ENCODE results near the gene CD300LG. TPM values are rescaled to one million over a fixed set of nuclear protein-coding genes. Genes with fewer than 3 reads are reported as not detected.
A peak's percentile ranks its signal among the peaks of the same experiment; 100 is the strongest.
"Not testable (repeated sequence)": the region's sequence is repeated elsewhere in the genome, so short reads cannot be mapped to it uniquely, and the experiment has no call there.

Gene CD300LG
- total RNA-seq, 1 experiment from 2014 or later, result not detected

GRCh38 chr17:43861960-43862359 lies 15.0 kb downstream of the CD300LG start:
- Mint-ChIP-seq H3K4me3 (ENCODE audit: unreplicated experiment) (no peak overlapping the region), H3K36me3 (ENCODE audit: insufficient read depth, unreplicated experiment) (no peaks in the 10 kb centered on the region), H3K4me1 (ENCODE audit: low read depth, unreplicated experiment) (no peaks in the 10 kb centered on the region), H3K9me3 (ENCODE audit: unreplicated experiment) (no peaks in the 10 kb centered on the region), H3K27ac (ENCODE audit: unreplicated experiment) (no peak overlapping the region), H3K27me3 (ENCODE audit: insufficient read depth, unreplicated experiment) (no peaks in the 10 kb centered on the region)
- intact Hi-C loops (cut with micrococcal nuclease; ENCODE audit: unreplicated experiment), result no loop called here
- H3K36me3 ChIP-seq (ENCODE audit: control insufficient read depth, insufficient read depth, low read length), result no peaks in the 10 kb centered on the region
- ChIA-PET POLR2A (no interaction called here), CTCF (no interaction called here)
- peaks cover 7% of the 10 kb centered on the region; the same call in 1 of the 2 replicates for H3K9me3 ChIP-seq
- no peaks in the 10 kb centered on the region; the same call in 1 of the 2 replicates for H3K27me3 ChIP-seq (replicated peaks; ENCODE audit: control insufficient read depth, insufficient read depth, low read length)
- DNase-seq, result peak in 1 of 2 experiments; percentile 8
- BruUV-seq (replicated peaks), result no TSS peak
- no peaks in the 10 kb centered on the region for H3K4me1 ChIP-seq
- TF ChIP-seq CTCF (IDR thresholded peaks at IDR 0.05; ENCODE audit: insufficient read depth in 1 of 2, low read depth in 1 of 2, low read length in 1 of 2, severe bottlenecking in 1 of 2, unreplicated experiment in 1 of 2), result no peak
- H3K4me3 ChIP-seq (ENCODE audit: low read depth, low read length), result no peak overlapping the region

- H3K27me3 Mint-ChIP-seq (ENCODE audit: insufficient read depth, unreplicated experiment), result peaks cover 10% of the 10 kb centered on the region
- Histone ChIP-seq H3K4me3 (ENCODE audit: low read depth, low read length) (no peak overlapping the region), H3K36me3 (ENCODE audit: control insufficient read depth, insufficient read depth, low read length) (no peaks in the 10 kb centered on the region), H3K27me3 (replicated peaks; ENCODE audit: control insufficient read depth, insufficient read depth, low read length) (no peaks in the 10 kb centered on the region; the same call in 1 of the 2 replicates), H3K9me3 (no peaks in the 10 kb centered on the region), H3K4me1 (no peaks in the 10 kb centered on the region)
- TF ChIP-seq CTCF (IDR thresholded peaks at IDR 0.05; ENCODE audit: insufficient read depth in 1 of 2, low read depth in 1 of 2, low read length in 1 of 2, severe bottlenecking in 1 of 2, unreplicated experiment in 1 of 2), result no peak
- no peak for DNase-seq
- H3K4me3 Mint-ChIP-seq (ENCODE audit: unreplicated experiment), result no peak overlapping the region
- H3K4me1 Mint-ChIP-seq (ENCODE audit: low read depth, unreplicated experiment), result no peaks in the 10 kb centered on the region
- peaks cover 9% of the 10 kb centered on the region for H3K9me3 Mint-ChIP-seq (ENCODE audit: unreplicated experiment)
- POLR2A ChIA-PET, result interaction anchor here (0.6 kb wide), 1 partner anchor 639 kb away, joined by 3 read pairs; no protein-coding TSS in a partner anchor
- H3K36me3 Mint-ChIP-seq (ENCODE audit: insufficient read depth, unreplicated experiment), result no peaks in the 10 kb centered on the region
- intact Hi-C loops (cut with micrococcal nuclease; ENCODE audit: unreplicated experiment), result no loop called here
- CTCF ChIA-PET, result interaction anchor here (0.9 to 1.4 kb wide), 2 partner anchors 18 to 22 kb away, joined by 3 read pairs; no protein-coding TSS in a partner anchor
- BruUV-seq (replicated peaks), result no TSS peak
- H3K27ac Mint-ChIP-seq (ENCODE audit: unreplicated experiment), result no peak overlapping the region
Measured at GRCh38 chr17:43864161-43864984, 17.4 kb downstream of the CD300LG start.

GRCh38 chr17:43868226-43868994 lies 21.4 kb downstream of the CD300LG start:
- Histone ChIP-seq H3K4me3 (ENCODE audit: low read depth, low read length) (no peak overlapping the region), H3K4me1 (no peaks in the 10 kb centered on the region), H3K27me3 (replicated peaks; ENCODE audit: control insufficient read depth, insufficient read depth, low read length) (no peaks in the 10 kb centered on the region; the same call in 1 of the 2 replicates), H3K36me3 (ENCODE audit: control insufficient read depth, insufficient read depth, low read length) (no peaks in the 10 kb centered on the region), H3K9me3 (no peaks in the 10 kb centered on the region)
- no peak overlapping the region for H3K27ac Mint-ChIP-seq (ENCODE audit: unreplicated experiment)
- H3K4me3 Mint-ChIP-seq (ENCODE audit: unreplicated experiment), result no peak overlapping the region
- TF ChIP-seq CTCF (IDR thresholded peaks at IDR 0.05; ENCODE audit: insufficient read depth in 1 of 2, low read depth in 1 of 2, low read length in 1 of 2, severe bottlenecking in 1 of 2, unreplicated experiment in 1 of 2), result no peak
- CTCF ChIA-PET, result interaction anchor here (0.5 kb wide), 1 partner anchor 350 kb away, joined by 3 read pairs; no protein-coding TSS in a partner anchor
- POLR2A ChIA-PET, result no interaction called here
- peaks cover 10% of the 10 kb centered on the region for H3K27me3 Mint-ChIP-seq (ENCODE audit: insufficient read depth, unreplicated experiment)
- peaks cover 6% of the 10 kb centered on the region for H3K4me1 Mint-ChIP-seq (ENCODE audit: low read depth, unreplicated experiment)
- intact Hi-C loops (cut with micrococcal nuclease; ENCODE audit: unreplicated experiment), result no loop called here
- no peak for DNase-seq
- H3K36me3 Mint-ChIP-seq (ENCODE audit: insufficient read depth, unreplicated experiment), result no peaks in the 10 kb centered on the region
- no TSS peak for BruUV-seq (replicated peaks)
- peaks cover 9% of the 10 kb centered on the region for H3K9me3 Mint-ChIP-seq (ENCODE audit: unreplicated experiment)

GRCh38 chr17:43869031-43869430 lies 22.1 kb downstream of the CD300LG start:
- intact Hi-C loops (cut with micrococcal nuclease; ENCODE audit: unreplicated experiment), result not testable (repeated sequence)

More at GRCh38 chr17:43869031-43869430, 22.1 kb downstream of the CD300LG start:
- H3K27ac Mint-ChIP-seq (ENCODE audit: unreplicated experiment); BruUV-seq (replicated peaks); H3K4me1 Mint-ChIP-seq (ENCODE audit: low read depth, unreplicated experiment); H3K4me1 ChIP-seq; H3K4me3 ChIP-seq (ENCODE audit: low read depth, low read length); H3K9me3 Mint-ChIP-seq (ENCODE audit: unreplicated experiment); POLR2A ChIA-PET; H3K9me3 ChIP-seq; H3K4me3 Mint-ChIP-seq (ENCODE audit: unreplicated experiment); H3K36me3 Mint-ChIP-seq (ENCODE audit: insufficient read depth, unreplicated experiment); H3K27me3 ChIP-seq (replicated peaks; ENCODE audit: control insufficient read depth, insufficient read depth, low read length); H3K27me3 Mint-ChIP-seq (ENCODE audit: insufficient read depth, unreplicated experiment); CTCF ChIA-PET; H3K36me3 ChIP-seq (ENCODE audit: control insufficient read depth, insufficient read depth, low read length); DNase-seq: not testable (repeated sequence)

All from Caco-2 (cell line).